Ishikawa (cell line): ENCODE results near the gene APOF.
A peak's percentile ranks its signal among the peaks of the same experiment; 100 is the strongest.

Experiments used
- CEBPB ChIP-seq: IDR thresholded peaks from 2 replicates; pipeline ENCODE4 v1.6.1; 2012
- CREB1 ChIP-seq: IDR thresholded peaks from 2 replicates; pipeline ENCODE4 v1.6.1; 2012; ENCODE audit warnings: low read depth
- EGR1 ChIP-seq: IDR thresholded peaks from 2 replicates; pipeline ENCODE4 v1.6.1; 2012
- EP300 ChIP-seq: IDR thresholded peaks from 2 replicates; pipeline ENCODE4 v1.6.1; 2012; ENCODE audit warnings: borderline replicate concordance
- RAD21 ChIP-seq: IDR thresholded peaks from 2 replicates; pipeline ENCODE4 v1.6.1; 2012; ENCODE audit warnings: low read depth
- REST ChIP-seq: IDR thresholded peaks from 2 replicates; pipeline ENCODE4 v1.6.1; 2012; ENCODE audit warnings: low read depth, mild to moderate bottlenecking
- TAF1 ChIP-seq: IDR thresholded peaks from 2 replicates; pipeline ENCODE4 v1.6.1; 2012; ENCODE audit warnings: low read depth, mild to moderate bottlenecking
- YY1 ChIP-seq: IDR thresholded peaks from 2 replicates; pipeline ENCODE4 v1.6.1; 2012; ENCODE audit warnings: low read depth
- ZBTB7A ChIP-seq: IDR thresholded peaks from 2 replicates; pipeline ENCODE4 v1.6.1; 2012; ENCODE audit warnings: low read depth
- TF ChIP-seq, protein P1 (sequence below): IDR thresholded peaks from 2 replicates; pipeline ENCODE4 v1.6.1; 2012

DNA sequence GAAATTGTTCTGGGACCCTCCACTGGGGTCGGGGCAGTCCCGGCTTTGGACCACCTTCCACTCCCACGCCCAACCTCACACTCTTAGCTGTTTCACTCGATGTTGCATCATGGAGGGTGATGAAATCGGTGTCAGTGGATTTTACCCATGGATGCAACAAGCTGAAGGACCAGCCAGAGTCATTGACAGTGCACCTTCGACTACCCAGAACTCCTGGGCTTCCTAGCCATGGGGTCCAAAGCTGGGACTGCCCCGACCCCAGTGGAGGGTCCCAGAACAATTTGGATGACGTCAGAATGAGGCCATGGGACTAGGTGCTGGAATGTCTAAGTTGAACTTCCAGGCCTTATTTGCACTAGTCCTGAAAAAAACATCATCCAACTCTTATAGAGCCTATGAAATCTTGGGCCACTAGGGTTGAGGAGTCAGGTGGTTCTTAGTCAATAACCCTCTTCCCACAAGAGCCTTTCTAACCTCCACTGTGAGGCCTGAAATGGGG is 24.9 kb downstream of the APOF start:
- no peak for TF ChIP-seq CREB1
- TF ChIP-seq EGR1, result no peak
- TF ChIP-seq EP300, result no peak
- no peak for TF ChIP-seq TAF1
- TF ChIP-seq REST, result no peak
- TF ChIP-seq, protein P1, sequence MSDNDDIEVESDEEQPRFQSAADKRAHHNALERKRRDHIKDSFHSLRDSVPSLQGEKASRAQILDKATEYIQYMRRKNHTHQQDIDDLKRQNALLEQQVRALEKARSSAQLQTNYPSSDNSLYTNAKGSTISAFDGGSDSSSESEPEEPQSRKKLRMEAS, result no peak
- TF ChIP-seq RAD21, result no peak
- no peak for TF ChIP-seq ZBTB7A
- 0 out of 2 replicates have a peak, but pooled peaks have one; percentile 3 for TF ChIP-seq CEBPB
- no peak for TF ChIP-seq YY1
